ENCODE results near the gene ADORA2B.

Gene ADORA2B

GRCh38 chr17:16007439-16007838 is 62.5 kb downstream of the ADORA2B start:
- DNase-seq, result no peak
- intact Hi-C loops (cut with DNase I), result no loop called here

- DNase-seq, result peak in 2 of 42 donors; percentile 14 to 22
Measured at GRCh38 chr17:16013943-16014407, 69.0 kb downstream of the ADORA2B start.

GRCh38 chr17:16019347-16019746 is 74.4 kb downstream of the ADORA2B start:
- intact Hi-C loops (cut with DNase I), result no loop called here
- no peak for DNase-seq

More at GRCh38 chr17:16013943-16014407, 69.0 kb downstream of the ADORA2B start:
- intact Hi-C loops (cut with DNase I), result no loop called here

GRCh38 chr17:16023881-16024280 is 79.0 kb downstream of the ADORA2B start:
- intact Hi-C loops (cut with DNase I), result no loop called here
- no peak for DNase-seq

GRCh38 chr17:16025202-16025601 is 80.3 kb downstream of the ADORA2B start:
- intact Hi-C loops (cut with DNase I), result no loop called here
- DNase-seq, result no peak
